GM21367 (cell line): Measurements from ENCODE around the gene WASF1.
"Not testable (repeated sequence)": the region's sequence is repeated elsewhere in the genome, so short reads cannot be mapped to it uniquely, and the experiment has no call there.

Source experiments
- ATAC-seq: cut with Tn5 transposase; IDR thresholded peaks from one replicate; pipeline ENCODE4 v1.9.1; 2021; ENCODE audit not compliant: unreplicated experiment

WASF1 gene

DNA sequence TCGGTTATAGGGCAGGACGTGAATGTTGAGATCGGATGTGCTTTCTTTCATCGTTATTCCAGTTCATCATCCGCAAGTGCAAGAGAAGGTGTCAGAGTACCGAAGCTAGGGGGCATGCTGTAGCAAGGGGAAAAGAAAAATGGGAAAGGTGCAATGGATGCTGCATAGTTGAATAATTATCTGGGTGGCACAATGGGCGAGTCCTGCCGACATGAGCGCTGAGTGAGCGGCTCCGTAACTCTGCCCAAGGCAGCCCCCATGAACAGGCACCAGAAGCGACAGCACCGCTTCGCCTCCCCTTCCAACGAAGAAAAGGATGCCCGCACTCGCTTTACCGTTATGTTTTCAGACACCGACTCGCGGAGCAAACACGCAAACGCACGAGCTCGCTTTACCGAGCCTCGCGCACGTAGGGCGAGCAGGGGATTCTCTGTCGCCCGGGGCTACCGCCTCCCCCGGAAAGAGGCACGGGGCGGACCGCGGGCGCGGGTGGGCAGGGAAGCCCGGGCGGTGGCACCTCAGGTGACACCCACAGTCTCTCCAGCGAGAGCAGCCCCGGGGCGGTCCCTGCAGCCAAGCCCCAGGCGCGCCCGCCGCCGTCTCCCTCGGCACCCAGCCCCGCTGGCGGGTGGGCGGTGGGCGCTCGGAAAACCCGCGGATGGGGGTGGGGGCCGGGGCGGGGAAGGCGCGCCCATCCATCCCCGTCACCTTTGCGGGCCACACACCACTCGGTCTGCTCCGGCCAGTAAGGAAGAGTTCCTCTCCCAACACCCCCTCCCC lies 654 bp downstream of the WASF1 start:
- peak; percentile 33 for ATAC-seq

- no peak for ATAC-seq
These were observed 5.9 kb downstream of the WASF1 start for GRCh38 chr6:110173506-110174132.

GRCh38 chr6:110170081-110170480 lies 9.4 kb downstream of the WASF1 start:
- ATAC-seq, result no peak

DNA sequence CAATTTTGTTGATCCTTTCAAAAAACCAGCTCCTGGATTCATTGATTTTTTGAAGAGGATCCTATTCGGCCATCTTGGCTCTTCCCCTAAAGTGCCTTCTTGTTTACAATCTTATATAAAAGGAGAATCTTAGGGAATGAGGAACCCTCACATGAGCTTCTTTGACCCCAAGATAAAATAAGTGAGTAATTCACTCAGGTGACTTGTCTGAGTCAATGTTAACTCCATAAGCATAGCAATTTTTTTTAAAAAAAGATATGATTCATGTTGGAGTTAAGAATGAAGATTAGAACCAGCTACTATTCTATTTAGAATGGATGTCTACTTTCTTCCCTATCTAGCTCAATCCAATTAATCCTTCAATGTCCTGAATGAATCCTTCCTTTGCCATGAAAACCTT lies 21.0 kb downstream of the WASF1 start:
- ATAC-seq, result no peak

- no peak for ATAC-seq
These were observed 31.6 kb downstream of the WASF1 start for GRCh38 chr6:110147870-110148269.

GRCh38 chr6:110140650-110141049 lies 38.8 kb downstream of the WASF1 start:
- no peak for ATAC-seq

GRCh38 chr6:110139052-110139451 lies 40.4 kb downstream of the WASF1 start:
- no peak for ATAC-seq

DNA sequence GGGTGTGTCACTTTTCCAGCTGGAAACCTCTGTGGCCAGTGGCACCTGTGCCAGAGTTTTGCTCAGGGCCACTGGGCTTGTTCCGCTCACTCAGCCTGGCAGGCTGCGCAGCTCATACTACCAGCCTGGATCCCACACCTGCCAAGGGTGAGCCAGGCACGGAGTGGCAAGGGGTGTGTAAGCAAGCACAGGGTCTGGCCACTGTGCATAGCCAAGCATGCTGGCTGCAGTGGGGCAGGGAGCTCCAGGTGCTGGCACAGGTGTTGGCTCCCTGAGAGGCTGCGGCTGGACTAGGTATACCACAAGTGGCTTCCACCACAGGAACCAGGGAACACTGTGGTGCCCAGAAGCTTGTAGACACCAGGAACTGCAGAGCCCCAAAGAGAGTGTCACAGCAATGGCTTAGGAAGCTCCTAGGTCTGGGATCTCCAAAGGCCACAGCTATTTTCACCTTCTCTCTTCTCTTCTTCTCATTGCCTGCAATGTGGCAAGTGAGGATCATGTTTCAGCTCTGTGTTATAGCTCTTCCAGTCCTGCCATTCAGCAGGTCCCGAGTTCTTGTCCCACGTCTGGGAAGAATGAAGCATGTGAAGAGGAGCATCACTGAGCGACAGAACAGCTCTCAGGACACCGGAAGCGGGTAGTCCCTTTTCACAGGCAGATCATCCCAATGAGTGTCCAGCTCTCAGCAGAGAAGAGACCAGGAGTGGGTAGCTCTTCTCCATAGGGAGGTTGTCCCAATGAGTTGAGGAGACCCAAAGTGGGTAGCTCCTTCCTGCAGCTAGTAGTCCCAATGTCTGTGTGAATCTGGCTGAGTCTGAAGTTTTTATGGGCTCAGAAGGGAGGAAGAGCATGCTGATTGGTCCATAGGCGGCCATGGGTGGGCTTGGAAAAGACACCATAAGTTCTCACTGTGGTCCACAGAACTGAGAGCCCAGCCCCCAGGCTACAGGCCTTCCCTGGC lies 41.3 kb downstream of the WASF1 start:
- ATAC-seq, result no peak

DNA sequence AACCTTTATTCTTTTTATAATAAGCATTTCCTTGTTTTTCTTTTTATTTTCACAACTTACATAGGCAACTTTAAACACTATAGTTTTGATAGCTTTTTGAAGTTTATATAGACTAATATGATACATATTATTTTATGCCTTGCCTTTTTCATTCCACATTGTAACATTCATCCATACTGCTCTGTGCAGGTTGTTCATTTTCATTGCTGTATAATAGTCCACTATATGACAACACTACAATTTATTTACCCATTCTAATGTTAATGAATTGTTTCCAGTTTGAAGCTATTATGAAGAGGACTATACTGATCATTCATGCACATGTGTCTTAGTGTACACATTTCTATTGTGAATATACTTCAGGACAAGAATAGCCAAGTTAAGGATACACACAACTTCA lies 49.1 kb downstream of the WASF1 start:
- no peak for ATAC-seq

GRCh38 chr6:110128418-110128817 lies 51.1 kb downstream of the WASF1 start:
- no peak for ATAC-seq

DNA sequence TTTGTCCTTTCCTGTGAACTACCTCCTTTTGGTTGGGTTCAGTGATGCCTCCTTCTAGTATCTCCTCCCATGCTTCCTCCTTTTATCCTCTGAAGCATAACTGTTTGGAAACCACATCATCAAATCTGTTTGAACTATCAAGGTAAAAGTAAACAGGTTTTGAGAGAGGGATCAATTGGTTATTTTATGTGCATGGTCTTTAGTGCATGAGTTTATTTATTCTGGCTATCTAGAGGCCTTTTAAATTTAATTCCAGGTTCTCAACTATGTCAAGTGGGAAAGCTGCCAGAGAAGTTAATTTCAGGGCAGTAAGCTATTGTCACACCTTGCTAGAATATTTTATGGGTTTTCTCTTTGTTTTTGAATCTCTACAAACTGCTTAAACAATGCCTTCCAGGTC lies 54.1 kb downstream of the WASF1 start:
- ATAC-seq, result no peak

- not testable (repeated sequence) for ATAC-seq
These were observed 57.8 kb downstream of the WASF1 start for GRCh38 chr6:110121655-110122054.

DNA sequence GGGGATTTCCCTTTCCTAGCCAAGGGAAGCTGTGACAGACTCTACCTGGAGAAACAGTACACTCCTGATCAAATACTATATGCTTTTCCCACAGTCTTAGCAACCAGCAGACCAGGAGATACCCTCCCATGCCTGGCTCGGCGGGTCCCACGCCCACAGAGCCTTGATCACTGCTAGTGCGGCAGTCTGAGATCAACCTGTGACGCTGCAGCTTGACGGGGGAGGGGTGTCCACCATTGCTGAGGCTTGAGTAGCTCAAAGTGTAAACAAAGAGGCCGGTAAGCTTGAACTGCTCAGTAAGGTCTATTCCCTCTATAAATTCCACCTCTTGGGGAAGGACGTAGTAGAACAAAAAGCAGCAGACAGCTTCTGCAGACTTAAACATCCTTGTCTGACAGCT lies 63.2 kb downstream of the WASF1 start:
- no peak for ATAC-seq

DNA sequence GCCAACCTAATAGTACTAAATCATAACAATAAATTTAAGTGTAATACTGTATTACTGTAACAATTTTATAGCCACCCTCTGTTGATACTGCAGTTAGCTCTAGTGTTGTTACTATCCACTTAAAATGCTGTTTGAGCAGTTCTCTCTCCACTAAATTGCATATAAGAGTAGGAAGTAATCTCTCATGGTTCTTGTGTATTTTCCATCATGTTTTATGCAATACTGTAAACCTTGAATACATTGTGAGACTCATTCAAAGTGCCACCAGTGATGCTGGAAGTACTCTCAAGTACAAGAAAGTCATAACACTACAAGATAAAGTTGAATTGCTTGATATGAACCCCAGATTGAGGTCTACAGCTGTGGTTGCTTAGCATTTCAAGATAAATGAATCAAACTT lies 65.5 kb downstream of the WASF1 start:
- no peak for ATAC-seq

DNA sequence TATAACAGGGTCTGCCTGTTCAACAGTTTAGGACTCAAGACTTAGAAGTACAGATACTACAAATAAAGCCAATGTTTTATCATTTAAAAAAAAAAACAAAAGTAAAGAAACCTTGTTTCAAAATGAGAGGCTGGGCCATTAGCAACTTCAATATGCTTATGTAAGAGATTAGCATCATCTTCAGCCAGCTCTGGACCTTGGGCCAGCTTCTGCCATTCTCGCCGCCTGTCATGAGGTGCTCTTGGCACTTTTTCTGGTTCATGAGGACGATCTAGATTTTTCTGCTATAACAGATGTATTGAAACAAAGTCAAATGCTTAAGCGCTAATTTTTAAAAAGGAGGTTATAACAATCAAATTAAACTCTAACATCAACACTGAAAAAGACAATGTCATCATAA lies 74.2 kb downstream of the WASF1 start:
- no peak for ATAC-seq

DNA sequence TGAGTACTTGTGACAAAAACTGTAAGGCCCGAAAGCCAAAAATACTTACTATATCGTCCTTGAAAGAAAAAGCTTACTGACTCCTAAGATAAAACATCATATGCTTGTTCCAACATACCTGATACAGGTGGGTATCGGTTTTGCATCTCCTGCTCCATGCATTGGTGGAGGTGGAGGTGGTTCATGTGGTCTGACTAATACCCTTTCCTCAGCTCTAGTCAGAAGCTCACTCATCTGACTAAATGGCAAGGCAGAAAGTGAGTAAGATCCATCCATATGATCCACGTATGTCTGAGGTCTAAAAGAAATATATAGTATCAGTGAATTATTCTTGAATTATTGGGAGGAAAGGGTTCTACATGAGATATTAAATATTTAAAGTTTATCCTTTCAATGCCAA lies 76.2 kb downstream of the WASF1 start:
- no peak for ATAC-seq

- ATAC-seq, result no peak
These were observed 77.1 kb downstream of the WASF1 start for GRCh38 chr6:110102411-110102810.

DNA sequence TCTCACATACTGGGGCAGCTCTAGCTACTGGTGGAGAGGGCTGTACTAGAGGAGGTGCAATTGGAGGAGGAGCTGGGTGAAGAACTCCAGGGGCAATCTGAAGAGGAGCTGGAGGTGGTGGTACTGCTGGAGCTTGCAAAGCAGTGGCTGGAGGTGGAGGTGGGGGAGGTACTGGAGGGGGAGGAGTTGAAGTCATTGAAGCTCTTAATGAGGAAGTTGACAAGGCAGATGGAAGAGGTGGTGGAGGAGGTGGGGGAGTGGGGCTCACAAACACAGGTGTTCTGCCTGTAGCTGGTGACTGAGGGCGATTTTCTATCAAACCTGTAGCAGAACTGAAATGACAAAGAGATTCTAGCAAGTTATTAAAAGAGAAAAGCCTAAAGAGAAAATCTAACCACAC lies 77.6 kb downstream of the WASF1 start:
- no peak for ATAC-seq

DNA sequence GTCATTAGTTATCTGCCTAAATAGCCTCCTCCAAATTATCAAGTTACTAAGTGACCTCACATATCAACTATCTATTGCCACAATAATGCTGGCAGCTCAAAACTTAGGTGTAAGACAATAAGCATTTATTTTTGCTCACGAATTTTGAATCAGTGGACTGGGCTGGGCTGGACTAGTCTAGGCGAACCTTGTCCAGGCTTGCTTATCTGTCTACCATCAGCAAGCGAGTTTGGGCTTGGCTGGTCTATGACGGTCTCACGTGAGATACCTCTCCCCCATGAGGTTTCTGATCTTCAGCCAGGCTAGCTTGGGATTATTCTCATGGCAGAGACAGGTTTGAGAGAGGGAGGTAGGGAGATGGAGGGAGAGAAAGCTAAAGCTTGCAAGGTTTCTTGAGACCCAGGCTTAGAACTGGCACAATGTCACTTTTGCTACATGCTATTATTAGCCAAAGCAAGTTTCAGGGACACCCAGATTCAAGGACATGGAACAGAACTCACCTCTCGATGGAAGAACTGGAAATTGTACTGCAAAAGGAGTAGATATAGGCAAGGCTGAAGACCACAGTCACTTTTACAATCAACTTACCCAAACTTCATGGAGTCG lies 80.9 kb downstream of the WASF1 start:
- no peak for ATAC-seq

DNA sequence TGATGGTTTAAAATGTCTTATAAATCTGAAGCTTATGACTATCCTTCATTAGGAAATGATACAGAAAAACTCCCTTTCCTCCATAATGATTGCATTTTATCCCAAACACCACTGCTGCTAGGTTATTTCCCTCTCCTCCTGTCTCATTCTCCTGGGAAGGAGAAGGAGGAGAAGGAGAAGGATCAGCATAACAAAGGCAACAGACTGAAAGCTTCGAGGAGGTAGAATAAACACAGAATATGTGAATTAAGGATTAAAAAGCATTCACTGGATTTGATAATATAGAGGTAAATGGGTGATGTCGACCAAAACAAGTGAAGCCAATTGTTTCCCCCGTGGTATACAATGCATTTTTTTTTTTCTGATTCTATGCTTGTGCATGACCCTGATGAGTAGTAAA lies 82.0 kb downstream of the WASF1 start:
- no peak for ATAC-seq

DNA sequence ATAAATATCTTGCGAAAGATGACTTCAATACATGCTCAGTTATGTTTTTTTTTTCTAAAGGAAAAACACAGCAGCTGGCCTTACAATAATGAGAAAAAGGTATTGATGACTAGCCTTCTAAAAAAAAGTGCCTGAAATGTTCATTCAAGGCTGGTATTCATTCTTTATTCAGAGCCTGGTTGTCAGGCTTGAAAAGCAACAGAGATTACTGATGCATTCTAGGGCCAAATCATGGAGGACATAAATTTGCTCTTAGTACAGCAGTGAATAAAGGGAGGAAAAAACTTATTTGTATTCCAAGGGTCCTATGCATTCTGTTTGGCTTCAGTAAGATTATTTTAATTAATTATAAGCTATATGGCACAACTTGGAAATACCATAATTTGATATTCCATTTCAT lies 83.5 kb downstream of the WASF1 start:
- no peak for ATAC-seq
